Astrocyte (in vitro differentiated cells and primary cell): ENCODE results near the gene IL4I1.

Experiments used
- EZH2 ChIP-seq: IDR thresholded peaks from 2 replicates; pipeline ENCODE4 v1.6.1; 2012; ENCODE audit warnings: mild to moderate bottlenecking, low read length, inconsistent platforms; ENCODE audit not compliant: insufficient read depth
- TF ChIP-seq, protein P1 (sequence below): IDR thresholded peaks from 2 replicates; pipeline ENCODE4 v1.5.1; 2011; ENCODE audit warnings: low read depth, mild to moderate bottlenecking, inconsistent platforms, low read length, moderate library complexity; ENCODE audit not compliant: insufficient read depth

DNA sequence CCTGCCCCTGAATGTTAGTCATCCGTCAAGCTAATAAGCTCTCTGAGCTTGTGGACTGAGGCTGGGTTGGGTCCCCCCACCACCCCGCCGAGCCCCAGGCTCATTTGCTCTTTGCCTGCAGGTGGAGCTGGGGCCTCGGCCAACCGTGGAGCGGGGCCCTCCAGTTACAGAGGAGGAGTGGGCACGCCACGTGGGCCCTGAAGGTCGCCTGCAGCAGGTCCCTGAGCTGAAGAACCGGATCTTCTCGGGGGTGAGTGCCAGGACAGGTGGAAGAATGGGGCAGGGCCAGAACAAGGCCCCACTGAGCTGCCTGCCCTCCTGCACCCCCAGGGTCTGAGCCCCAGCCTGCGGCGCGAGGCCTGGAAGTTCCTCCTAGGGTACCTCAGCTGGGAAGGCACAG is 14.0 kb downstream of the IL4I1 start:
- TF ChIP-seq, protein P1, sequence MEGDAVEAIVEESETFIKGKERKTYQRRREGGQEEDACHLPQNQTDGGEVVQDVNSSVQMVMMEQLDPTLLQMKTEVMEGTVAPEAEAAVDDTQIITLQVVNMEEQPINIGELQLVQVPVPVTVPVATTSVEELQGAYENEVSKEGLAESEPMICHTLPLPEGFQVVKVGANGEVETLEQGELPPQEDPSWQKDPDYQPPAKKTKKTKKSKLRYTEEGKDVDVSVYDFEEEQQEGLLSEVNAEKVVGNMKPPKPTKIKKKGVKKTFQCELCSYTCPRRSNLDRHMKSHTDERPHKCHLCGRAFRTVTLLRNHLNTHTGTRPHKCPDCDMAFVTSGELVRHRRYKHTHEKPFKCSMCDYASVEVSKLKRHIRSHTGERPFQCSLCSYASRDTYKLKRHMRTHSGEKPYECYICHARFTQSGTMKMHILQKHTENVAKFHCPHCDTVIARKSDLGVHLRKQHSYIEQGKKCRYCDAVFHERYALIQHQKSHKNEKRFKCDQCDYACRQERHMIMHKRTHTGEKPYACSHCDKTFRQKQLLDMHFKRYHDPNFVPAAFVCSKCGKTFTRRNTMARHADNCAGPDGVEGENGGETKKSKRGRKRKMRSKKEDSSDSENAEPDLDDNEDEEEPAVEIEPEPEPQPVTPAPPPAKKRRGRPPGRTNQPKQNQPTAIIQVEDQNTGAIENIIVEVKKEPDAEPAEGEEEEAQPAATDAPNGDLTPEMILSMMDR: no peak
- no peak for TF ChIP-seq EZH2
